MCF 10A (cell line): Measurements from ENCODE around the gene OR7G3. TPM values are rescaled to one million over a fixed set of nuclear protein-coding genes. Genes with fewer than 3 reads are reported as not detected.

Experiments
- Bru-seq: library from RNA; stranded (reverse); fragments of 400-500 nt; gene quantifications from one replicate; lab custom pipeline; 2021; lab: Mats Ljungman, UMichigan
- BruChase-seq, 2 experiments: library from RNA; stranded (reverse); fragments of 400-500 nt; gene quantifications; one replicate each; lab custom pipeline; 2021; lab: Mats Ljungman, UMichigan
- BruUV-seq: library from RNA; stranded (reverse); fragments of 400-500 nt; replicated peaks from 2 replicates; lab custom pipeline; 2021; lab: Mats Ljungman, UMichigan
- CTCF ChIA-PET: fragments of 300-600 bp; sonication (Branson Sonifier 250); formaldehyde crosslinking; extraction: SDS; loops from one replicate; lab custom pipeline; 2021; ENCODE audit warnings: antibody characterized with exemption, inconsistent platforms; lab: Yijun Ruan, JAX
- POLR2A ChIA-PET: fragments of 300-600, 350-650 bp; sonication (Branson Sonifier 250); formaldehyde crosslinking; extraction: SDS; loops from one replicate; lab custom pipeline; 2020; ENCODE audit warnings: antibody characterized with exemption, inconsistent platforms; lab: Yijun Ruan, JAX
- DNase-seq: peaks from one replicate; pipeline ENCODE4 v3.0.0-alpha.2; 2018; ENCODE audit not compliant: unreplicated experiment
- H3K27ac Mint-ChIP-seq: one replicate; pipeline ENCODE4 v1.8.0; 2022; ENCODE audit warnings: mild to moderate bottlenecking, low read depth, mixed read lengths; ENCODE audit not compliant: unreplicated experiment
- H3K27me3 Mint-ChIP-seq: one replicate; pipeline ENCODE4 v1.8.0; 2022; ENCODE audit warnings: mixed read lengths; ENCODE audit not compliant: insufficient read depth, unreplicated experiment
- H3K36me3 Mint-ChIP-seq: one replicate; pipeline ENCODE4 v1.8.0; 2022; ENCODE audit warnings: mild to moderate bottlenecking, moderate library complexity, mixed read lengths; ENCODE audit not compliant: insufficient read depth, unreplicated experiment
- H3K4me1 Mint-ChIP-seq: one replicate; pipeline ENCODE4 v1.8.0; 2022; ENCODE audit warnings: mixed read lengths; ENCODE audit not compliant: insufficient read depth, unreplicated experiment
- H3K4me3 Mint-ChIP-seq: one replicate; pipeline ENCODE4 v1.8.0; 2022; ENCODE audit warnings: mild to moderate bottlenecking, moderate library complexity, mixed read lengths; ENCODE audit not compliant: unreplicated experiment
- H3K9me3 Mint-ChIP-seq: one replicate; pipeline ENCODE4 v1.8.0; 2022; ENCODE audit warnings: mixed read lengths; ENCODE audit not compliant: unreplicated experiment
- intact Hi-C: fragments of 100-400 bp; cut with micrococcal nuclease; formaldehyde crosslinking; loops from 2 replicates; pipeline ENCODE4 v1.14.1; 2022
- long read RNA-seq: library from polyadenylated mRNA; stranded (forward); transcript quantifications from one replicate; pipeline ENCODE4 v2.0.0, GENCODE V29; 2022
- total RNA-seq: library from RNA; stranded (reverse); gene quantifications from 2 replicates; pipeline ENCODE4 v1.2.3, GENCODE V29; 2022
- TF ChIP-seq, protein P1 (sequence below): fragments of 200-600 bp; IDR thresholded peaks from one replicate; pipeline ENCODE4 v1.8.0; 2022; ENCODE audit warnings: antibody characterized with exemption, mild to moderate bottlenecking; ENCODE audit not compliant: unreplicated experiment

The OR7G3 gene
- total RNA-seq, result not detected in 2 replicates
- Bru-seq, nascent RNA, result not detected
- BruChase-seq, experiment 1, labeled RNA remaining after a 6-hour chase, result not detected
- not detected for BruChase-seq, experiment 2, labeled RNA remaining after a 2-hour chase
- long read RNA-seq, result 0 reads

DNA sequence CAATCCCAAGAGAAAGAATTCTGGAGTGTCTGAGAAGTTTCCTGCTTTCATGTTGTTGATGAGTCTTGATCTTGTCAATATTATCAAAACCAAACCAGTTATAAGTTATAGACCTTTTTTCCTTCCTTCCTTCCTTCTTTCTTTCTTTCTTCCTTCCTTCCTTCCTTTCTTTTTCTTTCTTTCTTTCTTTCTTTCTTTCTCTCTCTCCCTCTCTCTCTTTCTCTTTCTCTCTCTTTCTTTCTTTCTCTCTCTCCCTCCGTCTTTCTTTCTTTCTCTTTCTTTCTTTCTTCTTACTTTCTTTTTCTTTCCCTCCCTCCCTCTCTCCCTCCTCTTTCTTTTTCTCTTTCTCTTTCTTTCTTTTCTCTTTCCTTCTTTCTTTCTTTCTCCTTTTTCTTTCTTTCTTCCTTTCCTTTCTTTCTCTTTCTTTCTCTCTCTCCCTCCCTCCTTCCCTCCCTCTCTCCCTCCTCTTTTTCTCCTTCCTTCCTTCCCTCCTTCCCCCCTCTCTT lies at the start of gene OR7G3:
Gene OR7G3, minus strand, starts transcription at position 51 of the 506 bp plus-strand sequence. Its CDS starts 0 bp downstream, at position 51.
- BruUV-seq, result no TSS peak
- Mint-ChIP-seq H3K4me1 (no peaks in the 10 kb centered on the region), H3K36me3 (no peaks in the 10 kb centered on the region), H3K9me3 (peaks cover 30% of the 10 kb centered on the region), H3K27ac (no peak within 1 kb of the TSS), H3K27me3 (no peaks in the 10 kb centered on the region), H3K4me3 (no peak within 1 kb of the TSS)
- intact Hi-C loops, result no loop called here
- TF ChIP-seq, protein P1, sequence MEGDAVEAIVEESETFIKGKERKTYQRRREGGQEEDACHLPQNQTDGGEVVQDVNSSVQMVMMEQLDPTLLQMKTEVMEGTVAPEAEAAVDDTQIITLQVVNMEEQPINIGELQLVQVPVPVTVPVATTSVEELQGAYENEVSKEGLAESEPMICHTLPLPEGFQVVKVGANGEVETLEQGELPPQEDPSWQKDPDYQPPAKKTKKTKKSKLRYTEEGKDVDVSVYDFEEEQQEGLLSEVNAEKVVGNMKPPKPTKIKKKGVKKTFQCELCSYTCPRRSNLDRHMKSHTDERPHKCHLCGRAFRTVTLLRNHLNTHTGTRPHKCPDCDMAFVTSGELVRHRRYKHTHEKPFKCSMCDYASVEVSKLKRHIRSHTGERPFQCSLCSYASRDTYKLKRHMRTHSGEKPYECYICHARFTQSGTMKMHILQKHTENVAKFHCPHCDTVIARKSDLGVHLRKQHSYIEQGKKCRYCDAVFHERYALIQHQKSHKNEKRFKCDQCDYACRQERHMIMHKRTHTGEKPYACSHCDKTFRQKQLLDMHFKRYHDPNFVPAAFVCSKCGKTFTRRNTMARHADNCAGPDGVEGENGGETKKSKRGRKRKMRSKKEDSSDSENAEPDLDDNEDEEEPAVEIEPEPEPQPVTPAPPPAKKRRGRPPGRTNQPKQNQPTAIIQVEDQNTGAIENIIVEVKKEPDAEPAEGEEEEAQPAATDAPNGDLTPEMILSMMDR, result no peak
- POLR2A ChIA-PET, result interaction anchor here (0.7 kb wide), 1 partner anchor 905 kb away, joined by 5 read pairs; no protein-coding TSS in a partner anchor
- CTCF ChIA-PET, result no interaction called here
- no peak for DNase-seq

DNA sequence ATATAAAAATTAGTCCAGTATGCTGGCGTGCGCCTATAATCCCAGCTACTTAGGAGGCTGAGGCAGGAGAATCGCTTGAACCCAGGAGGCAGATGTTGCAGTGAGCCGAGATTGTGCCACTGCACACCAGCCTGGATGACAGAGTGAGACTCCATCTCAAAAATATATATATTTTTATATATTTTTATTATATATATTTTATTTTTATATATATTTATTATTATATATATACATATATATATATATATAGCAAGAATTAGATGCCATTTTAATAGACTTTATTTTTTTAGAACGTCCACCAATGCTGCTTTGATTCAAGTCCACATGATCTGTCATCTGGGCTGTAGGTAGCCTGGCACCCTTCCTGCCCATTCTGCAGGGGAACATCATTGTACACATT lies 48.6 kb upstream of the OR7G3 start:
- Mint-ChIP-seq H3K27me3 (no peaks in the 10 kb centered on the region), H3K36me3 (no peaks in the 10 kb centered on the region), H3K27ac (no peak overlapping the region), H3K4me3 (no peak overlapping the region), H3K9me3 (peaks cover 15% of the 10 kb centered on the region), H3K4me1 (no peaks in the 10 kb centered on the region)
- BruUV-seq, result no TSS peak
- ChIA-PET CTCF (interaction anchor here (0.6 kb wide), 1 partner anchor 251 kb away, joined by 3 read pairs; no protein-coding TSS in a partner anchor), POLR2A (no interaction called here)
- TF ChIP-seq, protein P1, result no peak
- intact Hi-C loops, result no loop called here
- DNase-seq, result no peak

DNA sequence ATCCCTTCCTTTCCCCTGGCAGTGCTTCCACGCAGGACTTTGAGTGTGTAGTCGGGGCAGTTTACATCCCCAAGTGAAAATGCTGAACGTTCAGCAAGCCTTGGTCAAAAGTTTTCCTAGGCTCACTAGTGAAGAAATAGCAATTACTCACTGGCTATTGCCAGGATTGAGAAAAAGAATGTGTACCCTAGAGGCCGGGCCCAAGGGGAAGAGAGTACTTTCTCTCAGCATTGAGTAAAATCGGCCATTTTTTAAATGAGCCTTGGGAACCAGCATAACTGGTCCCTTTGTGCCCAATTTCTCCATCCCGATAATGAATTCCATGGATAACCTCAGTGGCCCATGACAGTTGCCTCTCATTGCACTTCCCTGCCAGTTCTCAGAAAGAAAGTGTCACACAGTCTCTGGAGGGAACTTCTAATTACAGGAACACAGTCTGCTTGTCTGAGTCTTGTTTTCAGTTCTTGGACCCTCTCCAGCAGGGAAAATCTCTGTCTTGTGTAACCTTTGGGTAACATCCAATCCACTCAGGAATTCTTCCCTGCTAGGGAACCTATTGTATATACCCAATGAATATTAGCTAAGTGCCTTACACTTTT lies 44.7 kb upstream of the OR7G3 start:
- CTCF ChIA-PET, result interaction anchor here (0.6 to 0.7 kb wide), 2 partner anchors 9 to 20 kb away, joined by 3 read pairs; no protein-coding TSS in a partner anchor
- Mint-ChIP-seq H3K4me3 (no peak overlapping the region), H3K36me3 (peaks cover 9% of the 10 kb centered on the region), H3K27ac (no peak overlapping the region), H3K9me3 (peaks cover 31% of the 10 kb centered on the region), H3K4me1 (no peaks in the 10 kb centered on the region), H3K27me3 (no peaks in the 10 kb centered on the region)
- intact Hi-C loops, result no loop called here
- BruUV-seq, result no TSS peak
- POLR2A ChIA-PET, result interaction anchor here (0.6 kb wide), 1 partner anchor 45 kb away, joined by 3 read pairs; no protein-coding TSS in a partner anchor
- no peak for DNase-seq
- TF ChIP-seq, protein P1, result no peak

DNA sequence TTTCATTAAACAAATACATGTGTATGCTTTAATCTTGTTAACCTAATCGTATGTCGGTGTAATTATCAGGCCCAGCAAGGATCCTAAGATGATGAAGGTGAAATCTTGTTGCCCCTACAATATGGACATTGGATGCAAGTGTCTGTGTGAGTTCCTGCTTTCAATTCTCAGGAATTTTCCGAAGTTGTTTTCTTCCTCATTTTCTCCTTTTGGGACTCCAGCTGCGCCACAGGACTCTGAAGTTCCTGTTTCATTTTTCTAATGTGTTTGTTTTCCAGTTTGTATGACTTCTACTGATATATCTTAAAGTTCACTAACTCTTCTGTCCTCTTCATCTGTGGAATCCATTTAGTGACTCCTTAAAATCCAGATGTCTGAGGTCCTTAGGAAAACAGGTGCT lies 40.1 kb upstream of the OR7G3 start:
- DNase-seq, result no peak
- Mint-ChIP-seq H3K4me1 (no peaks in the 10 kb centered on the region), H3K27me3 (no peaks in the 10 kb centered on the region), H3K4me3 (no peak overlapping the region), H3K9me3 (peaks cover 20% of the 10 kb centered on the region), H3K36me3 (peaks cover 56% of the 10 kb centered on the region), H3K27ac (no peak overlapping the region)
- ChIA-PET POLR2A (interaction anchor here (1.4 kb wide), 1 partner anchor 10 kb away, joined by 6 read pairs; no protein-coding TSS in a partner anchor), CTCF (no interaction called here)
- BruUV-seq, result no TSS peak
- intact Hi-C loops, result no loop called here
- TF ChIP-seq, protein P1, result no peak
